Cardiac fibroblast (primary cell): ENCODE results near the gene MYH9.

Source experiments
- DNase-seq, 2 donors: peaks; one replicate each; pipeline versions ENCODE4 v3.0.0 to v3.0.0-alpha.2; 2010; ENCODE audit warnings: low read depth in 2 of 2
- H3K4me3 ChIP-seq, 2 donors: replicated peaks in 1 of 2; 1 replicate in 1 of 2; 2 replicates in 1 of 2; pipeline ENCODE4 v1.5.1; 2011; ENCODE audit warnings: low read depth in 2 of 2, low read length in 2 of 2, mild to moderate bottlenecking in 2 of 2, moderate library complexity in 1 of 2
- TF ChIP-seq, protein P1 (sequence below): IDR thresholded peaks from one replicate; pipeline ENCODE4 v1.5.1; 2011; ENCODE audit warnings: low read depth, mild to moderate bottlenecking, low read length, inconsistent platforms

The MYH9 gene

DNA sequence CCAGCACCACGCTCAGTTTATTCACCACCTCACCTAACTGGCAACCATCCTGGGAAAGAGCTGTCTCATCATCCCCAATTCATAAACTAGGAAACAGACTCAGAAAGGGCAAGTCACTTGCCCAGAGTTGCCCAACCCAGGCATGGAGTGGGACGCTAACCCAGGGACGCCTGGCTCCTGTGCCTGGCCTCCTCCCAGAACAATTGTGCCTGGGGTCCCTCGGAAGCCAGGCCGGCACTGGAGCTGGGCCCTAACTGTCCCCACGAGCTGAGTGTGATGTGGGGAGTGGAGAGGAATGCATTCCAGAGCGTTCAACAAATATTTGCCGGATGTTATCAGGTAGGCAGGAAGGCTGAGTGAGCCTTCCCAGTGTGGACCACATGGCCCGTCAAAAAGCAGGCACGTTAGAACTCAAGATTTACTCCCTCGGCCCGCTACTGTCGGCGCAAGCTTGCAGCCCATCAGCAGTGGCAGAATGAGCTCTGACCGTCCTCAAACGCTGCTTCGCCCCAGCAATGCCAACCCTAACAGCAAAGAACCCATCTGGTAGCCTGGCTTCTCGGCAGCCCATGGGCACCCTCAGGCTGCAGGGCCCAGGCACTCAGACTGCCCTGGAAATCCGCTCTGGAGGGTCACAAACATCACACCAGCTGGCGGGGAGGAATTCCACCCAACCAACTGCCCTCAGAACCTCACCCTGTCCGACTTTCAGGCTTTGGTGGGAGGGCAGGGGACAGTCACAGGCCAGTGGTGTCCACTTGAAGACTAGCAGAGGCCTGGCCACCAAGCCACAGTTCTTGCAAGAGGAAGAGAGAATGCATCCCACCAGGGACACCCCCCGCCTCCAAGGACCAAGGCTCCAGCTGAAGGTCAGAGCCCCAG is 35.6 kb downstream of the MYH9 start:
- TF ChIP-seq, protein P1, sequence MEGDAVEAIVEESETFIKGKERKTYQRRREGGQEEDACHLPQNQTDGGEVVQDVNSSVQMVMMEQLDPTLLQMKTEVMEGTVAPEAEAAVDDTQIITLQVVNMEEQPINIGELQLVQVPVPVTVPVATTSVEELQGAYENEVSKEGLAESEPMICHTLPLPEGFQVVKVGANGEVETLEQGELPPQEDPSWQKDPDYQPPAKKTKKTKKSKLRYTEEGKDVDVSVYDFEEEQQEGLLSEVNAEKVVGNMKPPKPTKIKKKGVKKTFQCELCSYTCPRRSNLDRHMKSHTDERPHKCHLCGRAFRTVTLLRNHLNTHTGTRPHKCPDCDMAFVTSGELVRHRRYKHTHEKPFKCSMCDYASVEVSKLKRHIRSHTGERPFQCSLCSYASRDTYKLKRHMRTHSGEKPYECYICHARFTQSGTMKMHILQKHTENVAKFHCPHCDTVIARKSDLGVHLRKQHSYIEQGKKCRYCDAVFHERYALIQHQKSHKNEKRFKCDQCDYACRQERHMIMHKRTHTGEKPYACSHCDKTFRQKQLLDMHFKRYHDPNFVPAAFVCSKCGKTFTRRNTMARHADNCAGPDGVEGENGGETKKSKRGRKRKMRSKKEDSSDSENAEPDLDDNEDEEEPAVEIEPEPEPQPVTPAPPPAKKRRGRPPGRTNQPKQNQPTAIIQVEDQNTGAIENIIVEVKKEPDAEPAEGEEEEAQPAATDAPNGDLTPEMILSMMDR = no peak
- DNase-seq = peak; percentile 59 to 63
- peak overlapping the region in 1 of 2 donors; percentile 28 for H3K4me3 ChIP-seq

GRCh38 chr22:36350751-36351594 is 36.8 kb downstream of the MYH9 start:
- H3K4me3 ChIP-seq = no peak overlapping the region
- TF ChIP-seq, protein P1 = peak; percentile 30
- DNase-seq = peak in 1 of 2 donors; percentile 69

DNA sequence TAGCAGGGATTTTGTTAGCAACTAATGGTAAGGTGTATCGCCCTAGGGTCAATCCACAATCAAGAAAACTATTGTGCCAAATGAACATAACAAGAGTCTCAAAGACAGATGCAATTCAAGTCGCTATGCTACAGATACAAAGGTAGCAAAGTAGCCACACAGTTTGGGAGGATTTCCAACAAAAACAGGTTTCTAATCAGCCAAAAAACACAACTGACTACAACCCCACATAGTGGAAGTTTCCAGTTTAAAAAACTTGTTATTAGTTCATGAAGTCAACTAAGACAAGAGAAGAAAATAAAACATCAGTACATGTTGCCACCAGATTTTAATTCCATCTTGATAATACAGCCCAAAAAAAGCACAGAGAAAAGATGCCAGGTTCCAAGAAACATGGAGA is 38.0 kb downstream of the MYH9 start:
- no peak overlapping the region for H3K4me3 ChIP-seq
- TF ChIP-seq, protein P1 = no peak
- peak in 1 of 2 donors; percentile 59 for DNase-seq

- H3K4me3 ChIP-seq = no peak overlapping the region
Observed at GRCh38 chr22:36348760-36349159, 39.0 kb downstream of the MYH9 start.

GRCh38 chr22:36347094-36347493 is 40.7 kb downstream of the MYH9 start:
- H3K4me3 ChIP-seq = no peak overlapping the region
- peak; percentile 55 to 70 for DNase-seq
- TF ChIP-seq, protein P1 = no peak

More at GRCh38 chr22:36348760-36349159, 39.0 kb downstream of the MYH9 start:
- DNase-seq = no peak
- TF ChIP-seq, protein P1 = no peak

DNA sequence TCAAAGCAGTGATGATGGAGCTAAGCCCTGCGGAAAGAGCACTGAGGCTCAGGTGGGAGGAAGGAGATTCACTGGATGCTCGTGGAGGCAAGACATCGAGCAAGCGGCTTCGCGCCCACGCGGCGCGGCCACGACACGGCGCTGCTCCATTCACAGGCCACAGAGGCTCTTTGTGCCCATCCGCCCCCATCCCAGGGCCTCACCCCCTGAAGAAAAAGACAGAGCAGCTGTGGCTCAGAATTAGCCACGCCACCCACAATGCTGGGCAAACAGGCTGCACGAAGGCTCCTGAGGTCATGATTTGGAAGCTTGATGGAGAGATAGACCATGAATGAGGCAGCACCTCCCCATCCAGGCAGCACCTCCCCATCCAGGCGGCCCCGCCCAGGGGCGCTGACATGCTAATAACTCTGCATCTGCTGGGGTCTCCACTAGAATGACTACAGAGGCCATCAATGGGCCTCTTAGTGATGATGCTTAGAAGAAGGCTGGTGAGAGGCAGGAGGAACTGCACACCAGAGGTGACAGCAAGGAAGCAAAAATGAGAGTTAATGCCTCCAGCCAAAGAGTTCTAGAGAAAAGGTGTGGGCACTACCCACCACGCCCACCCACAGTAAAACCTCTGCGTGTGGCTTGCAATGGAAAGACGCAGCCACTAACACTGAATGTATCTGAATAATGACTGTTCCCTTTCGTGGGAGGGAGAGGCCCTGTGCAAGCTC is 43.5 kb downstream of the MYH9 start:
- H3K4me3 ChIP-seq = no peak overlapping the region
- DNase-seq = no peak
- TF ChIP-seq, protein P1 = no peak
